ENCODE results near the gene SUSD1.
"Not testable (repeated sequence)": the region's sequence is repeated elsewhere in the genome, so short reads cannot be mapped to it uniquely, and the experiment has no call there.

The SUSD1 gene

GRCh38 chr9:112129246-112129645 is 45.9 kb downstream of the SUSD1 start:
- no peak for DNase-seq (ENCODE audit: low read depth)
- no peak for TF ChIP-seq POLR2A (IDR thresholded peaks at IDR 0.05; ENCODE audit: extremely low read depth, insufficient read length)
- TF ChIP-seq MAX (IDR thresholded peaks at IDR 0.05; ENCODE audit: low read depth, low read length), result no peak
- no peak for TF ChIP-seq CTCF (IDR thresholded peaks at IDR 0.05; ENCODE audit: low read depth, low read length)
- no peak for TF ChIP-seq MYC (IDR thresholded peaks at IDR 0.05; ENCODE audit: low read depth, low read length)
- H3K4me3 ChIP-seq (ENCODE audit: low read depth, low read length), result no peak overlapping the region

- not testable (repeated sequence) for H3K4me3 ChIP-seq (ENCODE audit: low read depth, low read length); DNase-seq (ENCODE audit: low read depth)
Measured at GRCh38 chr9:112128399-112128798, 46.7 kb downstream of the SUSD1 start.

GRCh38 chr9:112127281-112127680 is 47.8 kb downstream of the SUSD1 start:
- no peak for TF ChIP-seq MYC (IDR thresholded peaks at IDR 0.05; ENCODE audit: low read depth, low read length)
- no peak for TF ChIP-seq MAX (IDR thresholded peaks at IDR 0.05; ENCODE audit: low read depth, low read length)
- TF ChIP-seq POLR2A (IDR thresholded peaks at IDR 0.05; ENCODE audit: extremely low read depth, insufficient read length), result no peak
- no peak for TF ChIP-seq CTCF (IDR thresholded peaks at IDR 0.05; ENCODE audit: low read depth, low read length)
- no peak overlapping the region for H3K4me3 ChIP-seq (ENCODE audit: low read depth, low read length)
- DNase-seq (ENCODE audit: low read depth), result no peak

GRCh38 chr9:112125951-112126388 is 49.1 kb downstream of the SUSD1 start:
- no peak overlapping the region for H3K4me3 ChIP-seq (ENCODE audit: low read depth, low read length)
- no peak for DNase-seq (ENCODE audit: low read depth)
- no peak for TF ChIP-seq POLR2A (IDR thresholded peaks at IDR 0.05; ENCODE audit: extremely low read depth, insufficient read length)
- TF ChIP-seq CTCF (IDR thresholded peaks at IDR 0.05; ENCODE audit: low read depth, low read length), result no peak
- no peak for TF ChIP-seq MYC (IDR thresholded peaks at IDR 0.05; ENCODE audit: low read depth, low read length)
- no peak for TF ChIP-seq MAX (IDR thresholded peaks at IDR 0.05; ENCODE audit: low read depth, low read length)

GRCh38 chr9:112124156-112124555 is 50.9 kb downstream of the SUSD1 start:
- H3K4me3 ChIP-seq (ENCODE audit: low read depth, low read length), result no peak overlapping the region
- DNase-seq (ENCODE audit: low read depth), result no peak
- TF ChIP-seq MYC (IDR thresholded peaks at IDR 0.05; ENCODE audit: low read depth, low read length), result no peak
- TF ChIP-seq MAX (IDR thresholded peaks at IDR 0.05; ENCODE audit: low read depth, low read length), result no peak
- TF ChIP-seq POLR2A (IDR thresholded peaks at IDR 0.05; ENCODE audit: extremely low read depth, insufficient read length), result no peak
- TF ChIP-seq CTCF (IDR thresholded peaks at IDR 0.05; ENCODE audit: low read depth, low read length), result no peak

GRCh38 chr9:112121633-112122032 is 53.5 kb downstream of the SUSD1 start:
- TF ChIP-seq CTCF (IDR thresholded peaks at IDR 0.05; ENCODE audit: low read depth, low read length) (no peak), POLR2A (IDR thresholded peaks at IDR 0.05; ENCODE audit: extremely low read depth, insufficient read length) (no peak), MAX (IDR thresholded peaks at IDR 0.05; ENCODE audit: low read depth, low read length) (no peak), MYC (IDR thresholded peaks at IDR 0.05; ENCODE audit: low read depth, low read length) (no peak)
- no peak for DNase-seq (ENCODE audit: low read depth)
- H3K4me3 ChIP-seq (ENCODE audit: low read depth, low read length), result no peak overlapping the region
